ENCODE measurements around the gene MRPL4.
"Not testable (repeated sequence)": the region's sequence is repeated elsewhere in the genome, so short reads cannot be mapped to it uniquely, and the experiment has no call there.

MRPL4 gene

DNA sequence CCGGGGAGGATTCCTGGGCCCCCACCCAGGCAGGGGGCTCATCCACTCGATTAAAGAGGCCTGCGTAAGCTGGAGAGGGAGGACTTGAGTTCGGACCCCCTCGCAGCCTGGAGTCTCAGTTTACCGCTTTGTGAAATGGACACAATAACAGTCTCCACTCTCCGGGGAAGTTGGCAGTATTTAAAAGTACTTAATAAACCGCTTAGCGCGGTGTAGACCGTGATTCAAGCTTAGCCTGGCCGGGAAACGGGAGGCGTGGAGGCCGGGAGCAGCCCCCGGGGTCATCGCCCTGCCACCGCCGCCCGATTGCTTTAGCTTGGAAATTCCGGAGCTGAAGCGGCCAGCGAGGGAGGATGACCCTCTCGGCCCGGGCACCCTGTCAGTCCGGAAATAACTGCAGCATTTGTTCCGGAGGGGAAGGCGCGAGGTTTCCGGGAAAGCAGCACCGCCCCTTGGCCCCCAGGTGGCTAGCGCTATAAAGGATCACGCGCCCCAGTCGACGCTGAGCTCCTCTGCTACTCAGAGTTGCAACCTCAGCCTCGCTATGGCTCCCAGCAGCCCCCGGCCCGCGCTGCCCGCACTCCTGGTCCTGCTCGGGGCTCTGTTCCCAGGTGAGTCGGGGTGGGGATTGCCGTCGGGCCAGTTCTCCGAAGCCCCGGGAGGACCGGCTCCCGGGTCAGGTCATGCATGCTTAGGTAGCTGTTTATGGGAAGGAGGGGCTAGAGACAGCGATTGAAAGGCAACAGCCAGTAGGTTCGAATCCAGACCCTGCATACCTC is 18.8 kb downstream of the MRPL4 start, which contains the start of gene ICAM1:
Gene ICAM1, plus strand, starts transcription at position 505 of the 779 bp plus-strand sequence. Its CDS starts 40 bp downstream, at position 545.
- TF ChIP-seq, protein P1, sequence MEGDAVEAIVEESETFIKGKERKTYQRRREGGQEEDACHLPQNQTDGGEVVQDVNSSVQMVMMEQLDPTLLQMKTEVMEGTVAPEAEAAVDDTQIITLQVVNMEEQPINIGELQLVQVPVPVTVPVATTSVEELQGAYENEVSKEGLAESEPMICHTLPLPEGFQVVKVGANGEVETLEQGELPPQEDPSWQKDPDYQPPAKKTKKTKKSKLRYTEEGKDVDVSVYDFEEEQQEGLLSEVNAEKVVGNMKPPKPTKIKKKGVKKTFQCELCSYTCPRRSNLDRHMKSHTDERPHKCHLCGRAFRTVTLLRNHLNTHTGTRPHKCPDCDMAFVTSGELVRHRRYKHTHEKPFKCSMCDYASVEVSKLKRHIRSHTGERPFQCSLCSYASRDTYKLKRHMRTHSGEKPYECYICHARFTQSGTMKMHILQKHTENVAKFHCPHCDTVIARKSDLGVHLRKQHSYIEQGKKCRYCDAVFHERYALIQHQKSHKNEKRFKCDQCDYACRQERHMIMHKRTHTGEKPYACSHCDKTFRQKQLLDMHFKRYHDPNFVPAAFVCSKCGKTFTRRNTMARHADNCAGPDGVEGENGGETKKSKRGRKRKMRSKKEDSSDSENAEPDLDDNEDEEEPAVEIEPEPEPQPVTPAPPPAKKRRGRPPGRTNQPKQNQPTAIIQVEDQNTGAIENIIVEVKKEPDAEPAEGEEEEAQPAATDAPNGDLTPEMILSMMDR (conservative IDR thresholded peaks at IDR 0.05; ENCODE audit: low read depth, low read length), result no peak
- DNase-seq (ENCODE audit: low read depth), result peak; percentile 22
- H3K4me3 ChIP-seq (ENCODE audit: low read length), result peak within 1 kb of the TSS; percentile 43

DNA sequence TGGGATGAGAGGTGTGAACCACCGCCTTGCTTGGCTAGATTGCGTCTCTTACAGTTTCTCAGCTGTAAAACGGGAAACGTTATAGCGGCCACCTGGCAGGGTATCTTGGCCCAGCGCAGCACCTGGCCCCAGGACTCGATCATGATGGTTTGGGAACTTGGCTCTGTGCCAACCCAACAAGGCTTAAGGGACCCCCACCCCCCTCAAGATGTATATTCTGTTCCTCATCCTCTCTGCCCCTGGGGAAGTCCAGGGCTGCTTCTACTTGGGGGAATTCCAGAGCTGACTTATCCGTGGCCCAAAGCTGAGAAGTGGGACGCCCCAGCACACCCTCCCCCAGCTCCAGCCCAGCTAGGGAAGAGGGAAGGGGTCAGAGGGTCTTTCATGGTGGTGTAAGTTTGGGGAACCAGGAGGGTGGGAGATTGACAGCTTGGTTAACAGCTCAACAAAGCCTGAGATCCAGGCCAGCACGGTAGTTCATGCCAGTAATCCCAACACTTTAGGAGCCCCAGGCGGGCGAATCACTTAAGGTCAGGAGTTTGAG is 19.6 kb downstream of the MRPL4 start:
- TF ChIP-seq, protein P1 (conservative IDR thresholded peaks at IDR 0.05; ENCODE audit: low read depth, low read length), result no peak
- H3K4me3 ChIP-seq (ENCODE audit: low read length), result peak overlapping the region; percentile 43
- DNase-seq (ENCODE audit: low read depth), result no peak

DNA sequence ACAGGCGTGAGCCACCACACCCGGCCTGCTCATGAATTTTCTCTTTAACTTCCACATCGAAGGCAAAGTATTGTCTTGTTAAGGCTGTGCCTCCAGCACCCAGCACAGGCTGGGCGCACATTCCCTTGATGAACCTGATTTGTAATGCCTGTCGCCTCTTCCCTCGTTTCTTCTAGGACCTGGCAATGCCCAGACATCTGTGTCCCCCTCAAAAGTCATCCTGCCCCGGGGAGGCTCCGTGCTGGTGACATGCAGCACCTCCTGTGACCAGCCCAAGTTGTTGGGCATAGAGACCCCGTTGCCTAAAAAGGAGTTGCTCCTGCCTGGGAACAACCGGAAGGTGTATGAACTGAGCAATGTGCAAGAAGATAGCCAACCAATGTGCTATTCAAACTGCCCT is 22.6 kb downstream of the MRPL4 start:
- TF ChIP-seq, protein P1 (conservative IDR thresholded peaks at IDR 0.05; ENCODE audit: low read depth, low read length), result no peak

DNA sequence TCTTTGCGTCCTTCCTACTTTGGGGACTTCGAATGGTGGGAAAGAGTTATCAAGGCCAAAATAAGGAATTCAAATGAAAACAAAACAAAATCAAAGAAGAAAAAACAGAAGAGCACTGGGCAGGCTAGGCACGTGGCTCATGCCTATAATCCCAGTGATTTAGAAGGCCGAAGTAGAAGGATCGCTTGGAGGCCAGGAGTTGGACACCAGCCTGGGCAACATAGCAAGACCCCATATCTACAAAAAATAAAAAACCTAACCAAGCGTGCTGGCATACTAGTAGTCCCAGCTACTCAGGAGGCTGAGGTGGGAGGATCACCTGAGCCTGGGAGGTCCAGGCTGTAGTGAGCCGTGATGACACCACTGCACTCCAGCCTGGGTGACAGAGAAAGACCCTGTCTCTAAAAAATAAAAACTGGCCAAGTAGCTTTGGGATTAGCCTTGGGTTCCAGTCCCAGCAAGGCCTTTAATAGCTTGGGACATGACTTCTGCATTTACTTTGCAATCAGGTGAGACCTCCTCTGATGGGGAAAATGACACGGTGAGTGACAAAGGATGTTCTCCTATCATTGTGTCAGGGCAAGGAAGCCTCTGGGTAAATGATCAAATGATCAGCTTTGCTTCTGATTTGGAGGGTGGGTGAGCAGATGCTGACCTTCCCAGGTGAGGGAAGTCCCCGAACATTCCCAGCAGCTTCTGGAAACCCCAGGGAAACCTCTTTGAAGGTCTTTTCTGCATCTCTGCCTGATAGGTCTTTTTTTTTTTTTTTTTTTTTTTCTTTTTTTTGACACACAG is 26.0 kb downstream of the MRPL4 start:
- no peak for DNase-seq (ENCODE audit: low read depth)
- no peak overlapping the region for H3K4me3 ChIP-seq (ENCODE audit: low read length)
- TF ChIP-seq, protein P1 (conservative IDR thresholded peaks at IDR 0.05; ENCODE audit: low read depth, low read length), result no peak

More for the DNA sequence above, 22.6 kb downstream of the MRPL4 start:
- no peak overlapping the region for H3K4me3 ChIP-seq (ENCODE audit: low read length)
- no peak for DNase-seq (ENCODE audit: low read depth)

DNA sequence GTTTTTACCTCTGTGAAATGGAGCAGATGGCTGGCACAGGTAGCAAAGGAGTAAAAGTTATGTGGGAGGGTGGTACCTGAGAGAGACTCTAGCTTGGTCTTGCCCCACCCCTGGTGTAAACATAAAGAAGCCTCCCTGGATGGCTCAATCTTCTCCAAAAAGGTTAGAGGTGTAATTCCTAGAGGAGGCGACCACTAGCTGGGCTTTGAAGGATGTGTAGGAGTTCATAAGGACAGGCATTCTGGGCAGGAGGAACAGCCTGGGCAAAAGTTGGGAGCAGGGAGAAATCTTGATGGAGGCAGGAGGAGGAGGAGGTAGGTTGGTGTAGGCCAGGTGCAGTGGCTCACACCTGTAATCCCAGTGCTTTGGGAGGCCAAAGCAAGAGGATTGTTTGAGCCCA is 26.9 kb downstream of the MRPL4 start:
- TF ChIP-seq, protein P1 (conservative IDR thresholded peaks at IDR 0.05; ENCODE audit: low read depth, low read length), result no peak
- no peak overlapping the region for H3K4me3 ChIP-seq (ENCODE audit: low read length)
- DNase-seq (ENCODE audit: low read depth), result no peak

DNA sequence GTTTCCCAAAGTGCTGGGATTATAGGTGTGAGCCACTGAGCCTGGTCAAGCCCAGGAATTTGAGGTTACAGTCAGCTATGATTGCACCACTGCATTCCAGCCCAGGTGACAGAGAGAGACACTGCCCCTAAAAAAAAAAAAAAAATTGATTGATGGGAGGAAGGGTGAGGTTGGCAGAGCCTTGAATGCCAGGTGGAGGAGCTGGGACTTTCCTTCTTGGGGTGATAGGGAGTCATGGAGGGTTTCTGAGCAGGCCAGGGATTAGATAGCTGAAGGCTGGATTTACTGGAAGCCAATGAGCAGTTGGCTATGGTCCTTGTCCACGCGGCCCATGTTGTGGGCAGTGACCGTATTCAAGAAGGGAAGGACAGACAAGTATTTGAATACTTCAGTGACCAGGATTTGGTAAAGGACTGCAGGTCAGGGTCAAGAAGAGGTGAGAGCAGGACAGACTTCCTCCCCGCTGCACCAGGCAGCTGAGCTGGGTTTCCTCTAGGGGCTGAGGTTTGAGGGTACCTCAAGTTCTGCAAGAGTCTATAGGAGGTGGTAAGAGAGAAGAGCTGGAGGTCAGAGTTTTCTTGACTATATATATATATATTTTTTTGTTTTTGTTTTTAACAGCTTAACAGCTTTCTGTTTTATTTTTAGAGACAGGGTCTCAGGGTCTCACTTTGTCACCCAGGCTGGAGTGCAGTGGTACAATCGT is 27.9 kb downstream of the MRPL4 start:
- no peak overlapping the region for H3K4me3 ChIP-seq (ENCODE audit: low read length)
- TF ChIP-seq, protein P1 (conservative IDR thresholded peaks at IDR 0.05; ENCODE audit: low read depth, low read length), result no peak
- no peak for DNase-seq (ENCODE audit: low read depth)

DNA sequence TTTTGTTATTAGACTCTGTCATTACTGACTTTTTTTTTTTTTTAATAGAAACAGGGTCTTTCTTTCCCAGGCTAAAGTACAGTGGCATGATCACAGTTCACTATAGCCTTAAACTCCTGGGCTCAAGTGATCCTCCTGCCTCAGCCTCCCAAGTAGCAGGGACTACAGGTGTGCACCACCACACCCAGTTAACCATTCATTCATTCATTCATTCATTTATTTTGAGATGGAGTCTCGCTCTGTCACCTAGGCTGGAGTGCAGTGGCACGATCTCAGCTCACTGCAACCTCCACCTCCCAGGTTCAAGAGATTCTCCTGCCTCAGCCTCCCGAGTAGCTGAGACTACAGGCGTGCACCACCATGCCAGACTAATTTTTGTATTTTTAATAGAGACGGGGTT is 30.0 kb downstream of the MRPL4 start:
- H3K4me3 ChIP-seq (ENCODE audit: low read length), result not testable (repeated sequence)

More for the DNA sequence above, 30.0 kb downstream of the MRPL4 start:
- DNase-seq (ENCODE audit: low read depth), result not testable (repeated sequence)

Data from retinal pigment epithelial cell (primary cell).